ENCODE measurements around the gene SYT12.
A peak's percentile ranks its signal among the peaks of the same experiment; 100 is the strongest.

Gene SYT12

DNA sequence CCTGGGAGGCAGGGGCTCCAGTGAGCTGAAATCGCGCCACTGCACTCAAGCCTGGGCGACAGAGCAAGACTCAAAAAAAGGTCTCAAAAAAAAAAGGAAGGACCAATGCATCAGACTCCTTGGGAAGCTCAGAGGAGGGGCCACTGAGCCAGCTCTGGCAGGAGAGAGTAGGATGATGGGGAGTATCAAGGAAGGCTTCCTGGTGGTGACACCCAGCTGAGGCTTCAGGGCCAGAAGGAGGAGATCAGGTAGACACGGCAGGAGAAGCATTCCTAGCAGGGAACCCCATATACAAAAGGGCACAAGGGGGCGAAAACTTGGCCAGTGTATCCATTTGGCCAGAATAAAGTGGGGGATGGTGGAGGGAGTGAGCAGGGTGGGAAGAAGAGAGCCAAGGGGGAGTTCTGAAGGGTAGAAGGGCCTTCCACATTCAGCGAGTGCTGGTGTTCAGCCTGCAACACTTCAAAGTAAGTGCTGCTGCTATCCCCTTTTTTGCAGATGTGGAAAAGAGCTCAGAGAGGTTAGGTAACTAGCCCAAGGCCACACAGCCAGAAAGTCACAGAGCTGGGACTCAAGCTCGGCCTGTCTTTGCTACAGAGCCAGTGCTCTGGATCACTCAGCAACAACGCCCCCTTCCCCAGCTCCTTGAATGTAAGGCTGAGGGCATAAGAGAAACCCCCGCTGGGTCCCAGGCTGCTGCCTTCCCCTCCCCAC, 28.4 kb downstream of the SYT12 start:
- H3K79me2 ChIP-seq (ENCODE audit: insufficient read depth, low read depth): no peaks in the 10 kb centered on the region
- TF ChIP-seq, protein P1, sequence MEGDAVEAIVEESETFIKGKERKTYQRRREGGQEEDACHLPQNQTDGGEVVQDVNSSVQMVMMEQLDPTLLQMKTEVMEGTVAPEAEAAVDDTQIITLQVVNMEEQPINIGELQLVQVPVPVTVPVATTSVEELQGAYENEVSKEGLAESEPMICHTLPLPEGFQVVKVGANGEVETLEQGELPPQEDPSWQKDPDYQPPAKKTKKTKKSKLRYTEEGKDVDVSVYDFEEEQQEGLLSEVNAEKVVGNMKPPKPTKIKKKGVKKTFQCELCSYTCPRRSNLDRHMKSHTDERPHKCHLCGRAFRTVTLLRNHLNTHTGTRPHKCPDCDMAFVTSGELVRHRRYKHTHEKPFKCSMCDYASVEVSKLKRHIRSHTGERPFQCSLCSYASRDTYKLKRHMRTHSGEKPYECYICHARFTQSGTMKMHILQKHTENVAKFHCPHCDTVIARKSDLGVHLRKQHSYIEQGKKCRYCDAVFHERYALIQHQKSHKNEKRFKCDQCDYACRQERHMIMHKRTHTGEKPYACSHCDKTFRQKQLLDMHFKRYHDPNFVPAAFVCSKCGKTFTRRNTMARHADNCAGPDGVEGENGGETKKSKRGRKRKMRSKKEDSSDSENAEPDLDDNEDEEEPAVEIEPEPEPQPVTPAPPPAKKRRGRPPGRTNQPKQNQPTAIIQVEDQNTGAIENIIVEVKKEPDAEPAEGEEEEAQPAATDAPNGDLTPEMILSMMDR (conservative IDR thresholded peaks at IDR 0.05; ENCODE audit: low read depth, low read length): no peak
- no peaks in the 10 kb centered on the region for H3K27me3 ChIP-seq (ENCODE audit: insufficient read depth, low read depth)
- peaks cover 22% of the 10 kb centered on the region for H3K4me1 ChIP-seq (ENCODE audit: low read depth, poor library complexity, severe bottlenecking)
- H3K4me2 ChIP-seq: no peak overlapping the region
- no peak overlapping the region for H3K27ac ChIP-seq
- H3K9ac ChIP-seq: no peak overlapping the region
- H3K4me3 ChIP-seq (IDR thresholded peaks at IDR 0.05; ENCODE audit: insufficient read depth, low read depth, low read length): no peak overlapping the region
- H3K36me3 ChIP-seq (ENCODE audit: insufficient read depth): no peaks in the 10 kb centered on the region
- H2AFZ ChIP-seq (ENCODE audit: low read depth): no peak overlapping the region
- H4K20me1 ChIP-seq (ENCODE audit: insufficient read depth): no peaks in the 10 kb centered on the region

DNA sequence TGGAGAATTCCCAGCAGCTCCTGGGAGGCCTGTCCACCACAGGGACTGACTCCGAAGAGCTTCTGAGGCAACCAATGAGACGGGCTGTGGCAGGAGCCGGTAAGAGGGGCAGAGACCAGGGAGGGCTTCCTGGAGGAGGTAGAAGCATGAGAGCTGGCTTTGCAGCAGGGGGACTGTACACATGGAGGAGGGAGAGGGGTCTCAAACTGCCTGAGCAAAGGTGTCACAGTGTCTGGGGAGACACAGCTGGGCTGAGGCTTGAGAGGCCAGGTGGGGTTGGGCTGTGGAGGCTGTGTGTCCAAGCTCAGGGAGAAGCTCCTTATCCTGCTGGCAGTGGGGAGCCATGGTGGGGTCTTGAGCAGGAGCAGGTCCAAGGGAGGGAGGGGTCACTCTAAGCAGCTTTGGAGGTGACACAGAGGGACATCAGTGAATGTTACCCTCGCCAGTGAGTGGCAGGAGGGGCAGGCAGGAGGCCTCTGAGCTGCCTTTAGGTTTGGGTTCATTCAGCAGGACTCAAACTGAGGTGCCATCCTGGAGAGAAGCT, 29.1 kb downstream of the SYT12 start:
- TF ChIP-seq, protein P1 (conservative IDR thresholded peaks at IDR 0.05; ENCODE audit: low read depth, low read length): no peak
- Histone ChIP-seq H4K20me1 (ENCODE audit: insufficient read depth) (no peaks in the 10 kb centered on the region), H2AFZ (ENCODE audit: low read depth) (no peak overlapping the region), H3K9ac (no peak overlapping the region), H3K79me2 (ENCODE audit: insufficient read depth, low read depth) (no peaks in the 10 kb centered on the region), H3K36me3 (ENCODE audit: insufficient read depth) (no peaks in the 10 kb centered on the region), H3K4me1 (ENCODE audit: low read depth, poor library complexity, severe bottlenecking) (peaks cover 23% of the 10 kb centered on the region), H3K27me3 (ENCODE audit: insufficient read depth, low read depth) (no peaks in the 10 kb centered on the region), H3K4me3 (IDR thresholded peaks at IDR 0.05; ENCODE audit: insufficient read depth, low read depth, low read length) (no peak overlapping the region), H3K4me2 (no peak overlapping the region), H3K27ac (no peak overlapping the region)

DNA sequence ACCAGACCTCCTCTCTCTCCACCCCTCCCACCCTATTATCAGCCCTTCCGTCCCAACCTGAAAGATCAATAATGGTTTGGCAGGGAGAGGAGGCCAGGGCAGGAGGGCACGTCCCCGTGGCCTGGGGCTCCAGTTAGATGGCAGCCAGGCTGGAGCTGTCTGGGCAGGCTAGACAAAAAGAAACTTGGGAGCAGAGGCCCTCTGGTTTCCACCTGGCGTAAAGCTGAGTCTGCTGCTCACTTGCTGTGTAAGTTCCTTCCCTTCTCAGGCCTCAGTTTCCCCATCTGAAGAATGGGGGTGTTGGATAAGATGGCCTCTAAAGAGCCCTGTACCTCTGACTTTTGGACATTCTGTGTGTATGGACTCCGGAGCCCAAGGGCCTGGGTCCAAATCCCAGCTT, 30.0 kb downstream of the SYT12 start:
- Histone ChIP-seq H2AFZ (ENCODE audit: low read depth) (no peak overlapping the region), H3K27me3 (ENCODE audit: insufficient read depth, low read depth) (no peaks in the 10 kb centered on the region), H4K20me1 (ENCODE audit: insufficient read depth) (no peaks in the 10 kb centered on the region), H3K36me3 (ENCODE audit: insufficient read depth) (no peaks in the 10 kb centered on the region), H3K79me2 (ENCODE audit: insufficient read depth, low read depth) (no peaks in the 10 kb centered on the region), H3K27ac (no peak overlapping the region), H3K9ac (no peak overlapping the region), H3K4me3 (IDR thresholded peaks at IDR 0.05; ENCODE audit: insufficient read depth, low read depth, low read length) (no peak overlapping the region), H3K4me2 (no peak overlapping the region), H3K4me1 (ENCODE audit: low read depth, poor library complexity, severe bottlenecking) (peaks cover 23% of the 10 kb centered on the region)
- TF ChIP-seq, protein P1 (conservative IDR thresholded peaks at IDR 0.05; ENCODE audit: low read depth, low read length): no peak

DNA sequence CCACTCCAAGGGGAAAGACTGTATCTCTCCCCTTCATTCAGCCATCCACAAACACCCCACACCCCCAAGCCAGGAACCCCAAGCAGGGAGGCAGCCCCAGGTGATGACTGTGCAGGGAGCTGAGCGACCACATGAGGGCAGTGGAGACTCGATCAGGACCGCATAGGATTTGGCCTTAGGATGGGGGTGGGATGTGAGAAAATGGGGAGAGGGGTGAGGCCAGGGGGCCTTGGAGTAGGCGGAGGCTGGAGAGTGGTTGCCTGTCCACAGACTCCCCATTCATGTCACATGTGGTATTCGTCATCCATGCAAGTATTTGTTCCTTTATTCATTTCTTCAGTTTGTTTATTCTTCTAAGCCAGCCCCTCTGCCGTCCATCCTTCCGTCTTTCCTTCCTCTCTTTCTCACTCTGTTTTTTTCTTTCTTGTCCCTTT, 31.0 kb downstream of the SYT12 start:
- H3K79me2 ChIP-seq (ENCODE audit: insufficient read depth, low read depth): no peaks in the 10 kb centered on the region
- TF ChIP-seq, protein P1 (conservative IDR thresholded peaks at IDR 0.05; ENCODE audit: low read depth, low read length): peak; percentile 77
- H3K4me1 ChIP-seq (ENCODE audit: low read depth, poor library complexity, severe bottlenecking): peaks cover 23% of the 10 kb centered on the region
- H2AFZ ChIP-seq (ENCODE audit: low read depth): no peak overlapping the region
- no peak overlapping the region for H3K27ac ChIP-seq
- H3K36me3 ChIP-seq (ENCODE audit: insufficient read depth): no peaks in the 10 kb centered on the region
- no peak overlapping the region for H3K9ac ChIP-seq
- H3K4me2 ChIP-seq: no peak overlapping the region
- H3K4me3 ChIP-seq (IDR thresholded peaks at IDR 0.05; ENCODE audit: insufficient read depth, low read depth, low read length): no peak overlapping the region
- H4K20me1 ChIP-seq (ENCODE audit: insufficient read depth): no peaks in the 10 kb centered on the region
- no peaks in the 10 kb centered on the region for H3K27me3 ChIP-seq (ENCODE audit: insufficient read depth, low read depth)
